Measurements from ENCODE around the gene FAIM.

The FAIM gene

DNA sequence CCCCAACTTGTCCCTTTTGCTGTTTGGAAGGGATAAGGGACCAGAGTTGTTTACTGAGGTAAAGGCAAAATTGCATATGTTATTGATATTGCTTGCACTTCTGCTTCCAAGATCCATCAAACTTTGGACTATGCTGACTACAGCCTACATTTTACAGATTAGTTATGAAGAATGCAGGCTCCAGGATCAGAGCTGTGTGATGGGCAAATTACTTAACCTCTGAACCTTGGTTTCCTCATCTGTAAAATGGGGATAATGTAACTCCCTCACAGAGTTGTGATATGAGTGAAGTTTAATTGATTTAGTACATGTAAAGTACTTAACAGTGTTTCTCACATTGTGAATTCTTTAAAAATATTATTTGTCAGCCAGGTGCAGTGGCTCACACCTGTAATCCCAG lies 15.9 kb downstream of the FAIM start:
- no peak for DNase-seq (ENCODE audit: extremely low read depth, insufficient read length)
- Histone ChIP-seq H3K4me3 (replicated peaks; ENCODE audit: low read depth, low read length) (no peak overlapping the region), H3K36me3 (ENCODE audit: control insufficient read depth, insufficient read depth, low read length) (no peaks in the 10 kb centered on the region), H3K27me3 (replicated peaks; ENCODE audit: control insufficient read depth, insufficient read depth, low read length) (no peaks in the 10 kb centered on the region)
- TF ChIP-seq, protein P1, sequence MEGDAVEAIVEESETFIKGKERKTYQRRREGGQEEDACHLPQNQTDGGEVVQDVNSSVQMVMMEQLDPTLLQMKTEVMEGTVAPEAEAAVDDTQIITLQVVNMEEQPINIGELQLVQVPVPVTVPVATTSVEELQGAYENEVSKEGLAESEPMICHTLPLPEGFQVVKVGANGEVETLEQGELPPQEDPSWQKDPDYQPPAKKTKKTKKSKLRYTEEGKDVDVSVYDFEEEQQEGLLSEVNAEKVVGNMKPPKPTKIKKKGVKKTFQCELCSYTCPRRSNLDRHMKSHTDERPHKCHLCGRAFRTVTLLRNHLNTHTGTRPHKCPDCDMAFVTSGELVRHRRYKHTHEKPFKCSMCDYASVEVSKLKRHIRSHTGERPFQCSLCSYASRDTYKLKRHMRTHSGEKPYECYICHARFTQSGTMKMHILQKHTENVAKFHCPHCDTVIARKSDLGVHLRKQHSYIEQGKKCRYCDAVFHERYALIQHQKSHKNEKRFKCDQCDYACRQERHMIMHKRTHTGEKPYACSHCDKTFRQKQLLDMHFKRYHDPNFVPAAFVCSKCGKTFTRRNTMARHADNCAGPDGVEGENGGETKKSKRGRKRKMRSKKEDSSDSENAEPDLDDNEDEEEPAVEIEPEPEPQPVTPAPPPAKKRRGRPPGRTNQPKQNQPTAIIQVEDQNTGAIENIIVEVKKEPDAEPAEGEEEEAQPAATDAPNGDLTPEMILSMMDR (IDR thresholded peaks at IDR 0.05; ENCODE audit: insufficient read depth, low read length, poor library complexity, severe bottlenecking), result no peak

DNA sequence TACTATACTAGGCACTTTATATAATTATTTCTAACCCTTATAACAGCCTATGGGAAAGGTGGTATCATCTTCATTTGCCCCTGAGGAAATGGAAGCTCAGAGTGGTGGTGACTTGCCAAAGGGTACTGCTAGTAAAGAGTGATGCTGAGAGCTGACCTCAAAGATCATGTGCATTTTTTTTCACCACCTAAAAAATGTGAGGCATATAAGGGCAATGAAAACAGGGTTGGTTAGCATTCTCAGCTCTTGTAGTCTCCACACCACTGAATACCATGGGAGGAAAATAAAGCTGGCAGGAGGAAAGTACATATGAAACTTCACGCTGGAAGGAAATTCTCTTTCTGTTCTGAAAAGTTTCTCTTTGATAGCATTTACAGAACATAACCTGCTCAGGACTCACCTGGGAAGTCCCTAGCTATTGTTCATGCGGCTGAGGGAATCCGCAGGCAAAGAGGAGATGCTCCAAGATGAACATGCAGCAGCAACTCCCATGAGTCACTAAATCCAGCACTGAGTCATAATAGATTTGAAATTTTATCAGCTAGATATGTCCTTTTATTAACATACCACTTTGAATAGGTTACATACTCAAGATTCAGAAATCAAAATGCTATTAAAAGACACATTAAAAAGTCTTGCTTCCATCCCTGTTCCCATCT lies 17.3 kb downstream of the FAIM start:
- TF ChIP-seq, protein P1 (IDR thresholded peaks at IDR 0.05; ENCODE audit: insufficient read depth, low read length, poor library complexity, severe bottlenecking), result no peak
- no peak for DNase-seq (ENCODE audit: extremely low read depth, insufficient read length)
- H3K4me3 ChIP-seq (replicated peaks; ENCODE audit: low read depth, low read length), result no peak overlapping the region
- no peaks in the 10 kb centered on the region for H3K36me3 ChIP-seq (ENCODE audit: control insufficient read depth, insufficient read depth, low read length)
- H3K27me3 ChIP-seq (replicated peaks; ENCODE audit: control insufficient read depth, insufficient read depth, low read length), result no peaks in the 10 kb centered on the region

DNA sequence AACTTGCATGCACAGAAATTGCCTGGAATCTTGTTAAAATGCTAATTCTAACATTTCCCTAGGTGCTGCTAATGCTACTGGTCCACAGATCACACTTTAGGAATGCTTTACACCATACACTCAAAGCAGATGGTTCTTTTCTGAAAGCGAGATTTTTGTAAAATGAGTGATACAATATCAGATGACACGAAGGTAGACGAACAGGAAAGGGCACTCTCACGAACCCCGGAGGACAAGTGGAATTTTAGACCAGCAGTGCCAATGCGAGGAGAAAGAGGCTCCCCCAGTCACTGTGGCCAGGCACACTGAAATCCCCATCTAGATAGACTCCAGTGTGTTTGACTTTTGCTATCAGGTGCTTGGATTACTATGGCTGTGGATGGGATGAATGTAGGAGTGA lies 21.0 kb downstream of the FAIM start:
- TF ChIP-seq, protein P1 (IDR thresholded peaks at IDR 0.05; ENCODE audit: insufficient read depth, low read length, poor library complexity, severe bottlenecking), result no peak
- H3K4me3 ChIP-seq (replicated peaks; ENCODE audit: low read depth, low read length), result no peak overlapping the region
- no peaks in the 10 kb centered on the region for H3K27me3 ChIP-seq (replicated peaks; ENCODE audit: control insufficient read depth, insufficient read depth, low read length)
- no peak for DNase-seq (ENCODE audit: extremely low read depth, insufficient read length)
- no peaks in the 10 kb centered on the region for H3K36me3 ChIP-seq (ENCODE audit: control insufficient read depth, insufficient read depth, low read length)

DNA sequence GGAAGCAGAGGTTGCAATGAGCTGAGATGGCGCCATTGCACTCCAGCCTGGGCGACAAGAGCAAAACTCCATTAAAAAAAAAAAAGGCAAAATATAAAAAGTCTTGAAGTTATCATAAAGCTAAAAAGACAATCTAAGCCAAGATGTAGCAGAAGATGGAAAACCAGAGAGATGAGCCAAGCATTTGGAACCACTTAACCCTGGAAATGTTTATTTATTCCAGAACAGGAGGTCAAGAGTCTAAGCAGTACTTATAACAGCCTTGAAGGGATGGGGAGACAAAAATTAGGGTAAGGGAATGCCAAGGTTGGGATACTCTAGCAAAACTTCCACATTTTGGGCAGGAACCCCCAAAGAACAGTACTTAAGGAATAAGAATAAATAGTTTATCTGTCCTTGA lies 30.1 kb downstream of the FAIM start:
- H3K27me3 ChIP-seq (replicated peaks; ENCODE audit: control insufficient read depth, insufficient read depth, low read length), result no peaks in the 10 kb centered on the region
- TF ChIP-seq, protein P1 (IDR thresholded peaks at IDR 0.05; ENCODE audit: insufficient read depth, low read length, poor library complexity, severe bottlenecking), result no peak
- no peaks in the 10 kb centered on the region for H3K36me3 ChIP-seq (ENCODE audit: control insufficient read depth, insufficient read depth, low read length)
- no peak for DNase-seq (ENCODE audit: extremely low read depth, insufficient read length)
- no peak overlapping the region for H3K4me3 ChIP-seq (replicated peaks; ENCODE audit: low read depth, low read length)

DNA sequence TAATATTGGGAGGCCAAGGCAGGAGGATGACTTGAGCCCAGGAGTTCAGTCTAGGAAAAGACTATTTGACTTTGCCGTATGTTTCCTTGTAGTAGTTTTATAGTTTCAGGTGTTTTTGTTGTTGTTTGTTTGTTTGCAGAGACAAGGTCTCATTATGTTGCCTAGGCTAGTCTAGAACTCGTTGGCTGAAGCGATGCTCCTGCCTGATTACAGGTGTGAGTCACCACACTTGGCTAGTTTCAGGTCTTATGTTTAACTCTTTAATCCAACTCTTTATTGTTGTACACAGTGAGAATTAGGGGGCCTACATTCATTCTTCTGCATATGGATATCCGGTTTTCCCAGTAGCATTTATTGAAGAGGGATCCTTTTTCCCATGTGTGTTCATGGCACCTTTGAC lies 32.0 kb downstream of the FAIM start:
- Histone ChIP-seq H3K36me3 (ENCODE audit: control insufficient read depth, insufficient read depth, low read length) (no peaks in the 10 kb centered on the region), H3K27me3 (replicated peaks; ENCODE audit: control insufficient read depth, insufficient read depth, low read length) (no peaks in the 10 kb centered on the region), H3K4me3 (replicated peaks; ENCODE audit: low read depth, low read length) (no peak overlapping the region)
- DNase-seq (ENCODE audit: extremely low read depth, insufficient read length), result no peak
- TF ChIP-seq, protein P1 (IDR thresholded peaks at IDR 0.05; ENCODE audit: insufficient read depth, low read length, poor library complexity, severe bottlenecking), result no peak
